SHP77 (cell line): ENCODE measurements around the gene STYXL1.

Experiments used
- DNase-seq, 2 experiments: peaks; one replicate each; lab custom pipeline; 2025; lab: John Stamatoyannopoulos, UW

STYXL1 gene

GRCh38 chr7:75955331-75955955 is 92.4 kb downstream of the STYXL1 start:
- no peak for DNase-seq

- DNase-seq, result no peak
Observed at GRCh38 chr7:75953931-75954330, 93.9 kb downstream of the STYXL1 start.

- DNase-seq, result no peak
Observed at GRCh38 chr7:75953431-75953830, 94.4 kb downstream of the STYXL1 start.

- no peak for DNase-seq
Observed at GRCh38 chr7:75951506-75951905, 96.3 kb downstream of the STYXL1 start.

DNA sequence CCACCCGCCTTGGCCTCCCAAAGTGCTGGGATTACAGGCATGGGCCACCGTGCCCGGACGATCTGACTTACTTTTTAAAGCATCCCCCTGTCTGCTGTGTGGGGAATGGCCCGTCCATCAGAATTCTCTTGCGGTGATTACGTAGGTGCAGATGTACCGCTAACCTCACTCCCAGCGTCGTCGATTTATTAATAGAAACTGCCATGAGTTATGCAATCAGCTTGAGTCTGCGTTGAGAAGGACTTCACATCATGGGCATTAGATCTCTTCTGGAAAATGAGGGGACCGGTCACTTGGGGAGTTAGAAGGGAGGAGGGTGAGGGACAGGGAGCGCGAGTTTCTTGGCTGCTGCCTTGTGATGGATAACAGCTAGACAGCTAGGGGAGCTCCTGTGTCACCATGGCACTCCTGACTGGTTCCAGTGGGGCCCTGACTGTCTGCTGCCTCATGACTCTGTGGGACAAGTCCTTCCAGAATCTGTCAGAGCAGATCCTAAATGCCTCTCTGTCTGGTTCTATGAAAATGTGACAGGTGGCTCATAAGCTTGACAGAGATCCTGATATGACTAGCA is 97.6 kb downstream of the STYXL1 start:
- DNase-seq, result no peak

DNA sequence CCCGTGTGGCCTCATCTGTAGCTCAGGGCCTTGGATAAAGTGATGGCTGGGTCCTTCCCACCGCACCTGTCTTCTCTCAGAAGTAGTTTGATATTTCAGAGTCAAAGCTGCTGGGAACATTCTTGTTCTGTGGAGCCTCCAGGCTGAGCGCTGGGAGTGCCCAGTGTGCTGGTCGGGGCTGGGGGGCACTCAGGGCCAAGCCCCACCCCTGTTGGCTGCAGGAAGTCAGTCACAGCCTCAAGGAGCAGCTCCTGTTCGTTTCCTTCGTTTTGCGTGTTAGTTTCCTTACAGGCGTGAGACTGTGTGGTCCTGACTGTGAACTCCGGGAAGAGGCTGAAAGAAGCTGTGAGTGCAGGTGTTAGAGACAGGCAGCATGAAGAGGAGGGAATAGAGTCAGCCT is 99.6 kb downstream of the STYXL1 start:
- no peak for DNase-seq
